GM12891 (cell line): ENCODE results near the gene CHMP2B.

Experiments used
- PAX5 ChIP-seq: IDR thresholded peaks from 2 replicates; pipeline ENCODE4 v1.6.1; 2011; ENCODE audit warnings: low read length, moderate library complexity, mild to moderate bottlenecking; ENCODE audit not compliant: insufficient read depth, severe bottlenecking
- POLR2A ChIP-seq: IDR thresholded peaks from 2 replicates; pipeline ENCODE4 v1.6.1; 2011; ENCODE audit warnings: low read depth, low read length, control low read depth
- POLR2AphosphoS5 ChIP-seq: IDR thresholded peaks from 2 replicates; pipeline ENCODE4 v1.6.1; 2011; ENCODE audit warnings: low read depth, low read length, control low read depth
- POU2F2 ChIP-seq: IDR thresholded peaks from 2 replicates; pipeline ENCODE4 v1.6.1; 2011; ENCODE audit warnings: low read depth, mild to moderate bottlenecking, control low read depth, low read length, moderate library complexity
- SPI1 ChIP-seq: IDR thresholded peaks from 2 replicates; pipeline ENCODE4 v1.6.1; 2011; ENCODE audit warnings: low read depth, low read length, control low read depth
- TAF1 ChIP-seq: IDR thresholded peaks from 2 replicates; pipeline ENCODE4 v1.6.1; 2011; ENCODE audit warnings: low read depth, low read length, control low read depth

DNA sequence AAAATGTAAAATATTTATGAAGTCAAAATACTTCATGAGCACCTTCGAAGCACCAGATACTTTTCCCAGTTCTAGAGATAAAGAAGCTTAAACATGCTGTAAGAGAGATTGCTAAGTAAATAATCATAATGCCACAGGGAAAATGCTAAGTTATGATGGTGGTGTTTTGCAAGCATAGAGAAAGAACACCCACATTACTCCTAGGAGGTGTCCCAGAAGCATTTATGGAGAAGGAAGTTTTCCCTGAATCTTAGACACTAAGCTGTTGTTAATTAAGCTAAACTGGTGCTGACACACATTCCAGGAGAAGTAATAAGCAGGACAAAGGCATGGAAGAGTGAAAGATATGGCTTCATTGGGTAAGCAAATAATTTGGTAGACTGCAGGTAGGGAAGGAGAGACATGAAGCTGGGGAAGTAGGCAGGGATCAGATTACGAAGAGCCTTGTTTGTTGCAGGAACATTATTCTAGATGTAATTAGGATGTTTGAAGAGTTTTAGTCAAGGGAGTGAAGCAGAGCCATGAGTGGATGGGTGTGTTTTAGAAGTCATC is 40.4 kb upstream of the CHMP2B start:
- TF ChIP-seq TAF1 (no peak), POLR2A (no peak), POLR2AphosphoS5 (no peak), SPI1 (no peak), POU2F2 (no peak), PAX5 (no peak)
